ENCODE data around the gene HSD17B12.
"Not testable (repeated sequence)": the region's sequence is repeated elsewhere in the genome, so short reads cannot be mapped to it uniquely, and the experiment has no call there.

The HSD17B12 gene

GRCh38 chr11:43748095-43748494, 67.6 kb downstream of the HSD17B12 start:
- no peak for DNase-seq

GRCh38 chr11:43751726-43752125, 71.2 kb downstream of the HSD17B12 start:
- DNase-seq, result no peak

- no peak for DNase-seq
Observed at GRCh38 chr11:43756575-43756974, 76.0 kb downstream of the HSD17B12 start.

GRCh38 chr11:43758927-43759326, 78.4 kb downstream of the HSD17B12 start:
- DNase-seq, result no peak

- DNase-seq, result no peak
Observed at GRCh38 chr11:43760902-43761301, 80.4 kb downstream of the HSD17B12 start.

- DNase-seq, result no peak
Observed at GRCh38 chr11:43765194-43765593, 84.7 kb downstream of the HSD17B12 start.

- not testable (repeated sequence) for DNase-seq
Observed at GRCh38 chr11:43768654-43769053, 88.1 kb downstream of the HSD17B12 start.

- DNase-seq, result no peak
Observed at GRCh38 chr11:43770173-43770572, 89.6 kb downstream of the HSD17B12 start.

- DNase-seq, result no peak
Observed at GRCh38 chr11:43772733-43773132, 92.2 kb downstream of the HSD17B12 start.

GRCh38 chr11:43774786-43775185, 94.2 kb downstream of the HSD17B12 start:
- no peak for DNase-seq

GRCh38 chr11:43779306-43779705, 98.8 kb downstream of the HSD17B12 start:
- DNase-seq, result no peak

GRCh38 chr11:43784301-43784700, 103.8 kb downstream of the HSD17B12 start:
- DNase-seq, result no peak

- DNase-seq, result no peak
Observed at GRCh38 chr11:43784866-43785265, 104.3 kb downstream of the HSD17B12 start.

GRCh38 chr11:43785318-43785717, 104.8 kb downstream of the HSD17B12 start:
- no peak for DNase-seq

GRCh38 chr11:43786016-43786415, 105.5 kb downstream of the HSD17B12 start:
- no peak for DNase-seq

- DNase-seq, result no peak
Observed at GRCh38 chr11:43787824-43788223, 107.3 kb downstream of the HSD17B12 start.

- no peak for DNase-seq
Observed at GRCh38 chr11:43788421-43788820, 107.9 kb downstream of the HSD17B12 start.

- DNase-seq, result no peak
Observed at GRCh38 chr11:43789700-43790443, 109.3 kb downstream of the HSD17B12 start.

GRCh38 chr11:43790444-43790794, 109.9 kb downstream of the HSD17B12 start:
- DNase-seq, result no peak

- DNase-seq, result no peak
Observed at GRCh38 chr11:43797337-43797736, 116.8 kb downstream of the HSD17B12 start.

GRCh38 chr11:43797866-43798265, 117.3 kb downstream of the HSD17B12 start:
- DNase-seq, result no peak

- DNase-seq, result no peak
Observed at GRCh38 chr11:43802509-43802908, 122.0 kb downstream of the HSD17B12 start.

GRCh38 chr11:43803766-43804165, 123.2 kb downstream of the HSD17B12 start:
- no peak for DNase-seq

- DNase-seq, result no peak
Observed at GRCh38 chr11:43806976-43807375, 126.4 kb downstream of the HSD17B12 start.

- DNase-seq, result no peak
Observed at GRCh38 chr11:43810929-43811596, 130.5 kb downstream of the HSD17B12 start.

Data from activated naive CD4-positive, alpha-beta T cell treated with anti-CD3 and anti-CD28 coated beads, Interleukin-2, amount 50 U/mL, for 16 hours (primary cell).